GM10248 (cell line): ENCODE data around the gene LIME1.

Experiments
- CTCF ChIA-PET: fragments of 300-600 bp; sonication (Branson Sonifier 250); formaldehyde crosslinking; extraction: SDS; loops from one replicate; lab custom pipeline; 2021; ENCODE audit warnings: antibody characterized with exemption; lab: Yijun Ruan, JAX
- POLR2A ChIA-PET: fragments of 350-650 bp; sonication (Branson Sonifier 250); formaldehyde crosslinking; extraction: SDS; loops from one replicate; lab custom pipeline; 2020; ENCODE audit warnings: antibody characterized with exemption; lab: Yijun Ruan, JAX
- DNase-seq: peaks from one replicate; pipeline ENCODE4 v3.0.0; 2012; ENCODE audit errors: extremely low spot score
- CTCF ChIP-seq: IDR thresholded peaks from 2 replicates; pipeline ENCODE4 v1.5.1; 2012; ENCODE audit warnings: mild to moderate bottlenecking, low read depth; ENCODE audit errors: extremely low read depth, missing control alignments, control extremely low read depth

LIME1 gene

GRCh38 chr20:63749597-63750508, 13.4 kb downstream of the LIME1 start:
- no peak for DNase-seq
- no peak for TF ChIP-seq CTCF
- ChIA-PET POLR2A (no interaction called here), CTCF (interaction anchor here (1.6 kb wide), 1 partner anchor 10 kb away, joined by 4 read pairs; no protein-coding TSS in a partner anchor)

- DNase-seq: no peak
- POLR2A ChIA-PET: no interaction called here
- no peak for TF ChIP-seq CTCF
- CTCF ChIA-PET: interaction anchor here (1.6 kb wide), 1 partner anchor 11 kb away, joined by 6 read pairs; no protein-coding TSS in a partner anchor
Measured at GRCh38 chr20:63750807-63751470, 14.5 kb downstream of the LIME1 start.

GRCh38 chr20:63751471-63752271, 15.2 kb downstream of the LIME1 start:
- ChIA-PET CTCF (interaction anchor here (1.6 kb wide), 1 partner anchor 10 kb away, joined by 6 read pairs; no protein-coding TSS in a partner anchor), POLR2A (no interaction called here)
- DNase-seq: no peak
- no peak for TF ChIP-seq CTCF

- POLR2A ChIA-PET: no interaction called here
- no peak for DNase-seq
- TF ChIP-seq CTCF: no peak
- CTCF ChIA-PET: interaction anchor here (1.6 kb wide), 1 partner anchor 9 kb away, joined by 6 read pairs; no protein-coding TSS in a partner anchor
Measured at GRCh38 chr20:63752411-63753101, 16.1 kb downstream of the LIME1 start.

GRCh38 chr20:63753381-63753780, 16.9 kb downstream of the LIME1 start:
- CTCF ChIA-PET: no interaction called here
- no peak for TF ChIP-seq CTCF
- POLR2A ChIA-PET: no interaction called here
- no peak for DNase-seq
